ENCODE results near the gene SERPINA5. TPM values are rescaled to one million over a fixed set of nuclear protein-coding genes. Genes with fewer than 3 reads are reported as not detected.

Gene SERPINA5
- polyA plus RNA-seq, 1 of the 3 experiments (the other 2 are of a cell fraction) = 0.08 TPM

- Histone ChIP-seq H3K27me3 (ENCODE audit: insufficient read depth) (no peaks in the 10 kb centered on the region), H3K27ac (ENCODE audit: low read depth in 2 of 2, low read length in 1 of 2) (no peak overlapping the region), H3K4me3 (ENCODE audit: low read depth in 2 of 2, low read length in 1 of 2) (no peak overlapping the region), H3K9ac (no peak overlapping the region), H3K4me2 (no peak overlapping the region), H3K9me2 (no peaks in the 10 kb centered on the region), H4K20me1 (ENCODE audit: insufficient read depth) (no peaks in the 10 kb centered on the region), H3K36me3 (replicated peaks in 1 of 2; ENCODE audit: control insufficient read depth in 1 of 2, insufficient read depth in 2 of 2, low read length in 1 of 2) (no peaks in the 10 kb centered on the region), H3K4me1 (ENCODE audit: control insufficient read depth in 1 of 2, insufficient read depth in 2 of 2, low read depth in 1 of 2, low read length in 1 of 2) (no peaks in the 10 kb centered on the region), H2AFZ (ENCODE audit: low read depth) (no peak overlapping the region), H3K79me2 (ENCODE audit: insufficient read depth) (no peaks in the 10 kb centered on the region), H3K9me3 (peaks cover 3% of the 10 kb centered on the region; the same call in 1 of the 2 replicates), H3F3A (replicated peaks; ENCODE audit: insufficient read depth) (peaks cover 4% of the 10 kb centered on the region)
- 71% methylated on average over 9 of the region's 9 CpGs for WGBS (ENCODE audit: low lambda C conversion rate)
- DNase-seq = no peak
- CTCF ChIA-PET = interaction anchor here (0.8 kb wide), 1 partner anchor 68 kb away, joined by 3 read pairs; no protein-coding TSS in a partner anchor
- POLR2A ChIA-PET = no interaction called here
- TF ChIP-seq TCF12 (IDR thresholded peaks at IDR 0.05) (no peak), FOXM1 (IDR thresholded peaks at IDR 0.05; ENCODE audit: low read depth) (no peak), YY1 (IDR thresholded peaks at IDR 0.05; ENCODE audit: low read depth) (no peak), RXRA (IDR thresholded peaks at IDR 0.05; ENCODE audit: borderline replicate concordance, low read depth) (no peak), RAD21 (IDR thresholded peaks at IDR 0.05; ENCODE audit: low read length) (no peak), PBX3 (IDR thresholded peaks at IDR 0.05) (no peak), REST (IDR thresholded peaks at IDR 0.05; ENCODE audit: low read depth, low read length) (peak; percentile 75; the same call in 1 of the 2 replicates)
These were observed 31.6 kb downstream of the SERPINA5 start for GRCh38 chr14:94612580-94613554.

- 67% methylated on average over 18 of the region's 20 CpGs for WGBS (ENCODE audit: low lambda C conversion rate)
- no peaks in the 10 kb centered on the region for H3K9me2 ChIP-seq
- H2AFZ ChIP-seq (ENCODE audit: low read depth) = no peak overlapping the region
- H3K27me3 ChIP-seq (ENCODE audit: insufficient read depth) = no peaks in the 10 kb centered on the region
- H3K27ac ChIP-seq (ENCODE audit: low read depth in 2 of 2, low read length in 1 of 2) = no peak overlapping the region
- DNase-seq = no peak
- H3F3A ChIP-seq (replicated peaks; ENCODE audit: insufficient read depth) = peaks cover 4% of the 10 kb centered on the region
- H3K4me1 ChIP-seq (ENCODE audit: control insufficient read depth in 1 of 2, insufficient read depth in 2 of 2, low read depth in 1 of 2, low read length in 1 of 2) = no peaks in the 10 kb centered on the region
- no peak overlapping the region for H3K4me2 ChIP-seq
- ChIA-PET CTCF (no interaction called here), POLR2A (no interaction called here)
- H4K20me1 ChIP-seq (ENCODE audit: insufficient read depth) = no peaks in the 10 kb centered on the region
- peaks cover 7% of the 10 kb centered on the region; the same call in 1 of the 2 replicates for H3K9me3 ChIP-seq
- H3K9ac ChIP-seq = no peak overlapping the region
- no peaks in the 10 kb centered on the region for H3K36me3 ChIP-seq (replicated peaks in 1 of 2; ENCODE audit: control insufficient read depth in 1 of 2, insufficient read depth in 2 of 2, low read length in 1 of 2)
- H3K4me3 ChIP-seq (ENCODE audit: low read depth in 2 of 2, low read length in 1 of 2) = no peak overlapping the region
- H3K79me2 ChIP-seq (ENCODE audit: insufficient read depth) = no peaks in the 10 kb centered on the region
- no peak for TF ChIP-seq POLR2AphosphoS5 (IDR thresholded peaks at IDR 0.05; ENCODE audit: low read depth, low read length)
- TF ChIP-seq TEAD4 (IDR thresholded peaks at IDR 0.05; ENCODE audit: borderline replicate concordance, insufficient read depth) = no peak
- no peak for TF ChIP-seq RXRA (IDR thresholded peaks at IDR 0.05; ENCODE audit: borderline replicate concordance, low read depth)
- no peak for TF ChIP-seq SMC3 (IDR thresholded peaks at IDR 0.05; ENCODE audit: low read depth, low read length)
- TF ChIP-seq FOXM1 (IDR thresholded peaks at IDR 0.05; ENCODE audit: low read depth) = no peak
- no peak for TF ChIP-seq MAX (IDR thresholded peaks at IDR 0.05; ENCODE audit: low read depth)
- TF ChIP-seq EP300 (IDR thresholded peaks at IDR 0.05; ENCODE audit: borderline replicate concordance in 1 of 2, low read depth in 1 of 2, low read length in 1 of 2) = no peak
- TF ChIP-seq MEF2A (IDR thresholded peaks at IDR 0.05; ENCODE audit: borderline replicate concordance, low read depth) = no peak
- TF ChIP-seq USF1 (IDR thresholded peaks at IDR 0.05; ENCODE audit: borderline replicate concordance, low read depth) = no peak
- no peak for TF ChIP-seq ELF1 (IDR thresholded peaks at IDR 0.05)
- TF ChIP-seq IRF3 (IDR thresholded peaks at IDR 0.05; ENCODE audit: low read depth, low read length) = no peak
These were observed 32.8 kb downstream of the SERPINA5 start for GRCh38 chr14:94613720-94614644.

Measured in SK-N-SH (cell line).